Epithelial cell of esophagus (primary cell): ENCODE measurements around the gene IBA57.

ENCODE experiments used
- DNase-seq: peaks from one replicate; pipeline ENCODE4 v3.0.0; 2010; ENCODE audit warnings: low read depth
- H3K4me3 ChIP-seq: 2 replicates; pipeline ENCODE4 v1.5.1; 2011; ENCODE audit warnings: mild to moderate bottlenecking, low read length, control low read depth
- CTCF ChIP-seq: IDR thresholded peaks from 2 replicates; pipeline ENCODE4 v1.5.1; 2011; ENCODE audit warnings: low read depth, mild to moderate bottlenecking, low read length, control low read depth, inconsistent platforms; ENCODE audit not compliant: insufficient read depth; ENCODE audit errors: missing control alignments

The IBA57 gene

GRCh38 chr1:228148935-228149405 lies 16.6 kb upstream of the IBA57 start:
- no peak for DNase-seq
- H3K4me3 ChIP-seq: no peak overlapping the region
- TF ChIP-seq CTCF: no peak

DNA sequence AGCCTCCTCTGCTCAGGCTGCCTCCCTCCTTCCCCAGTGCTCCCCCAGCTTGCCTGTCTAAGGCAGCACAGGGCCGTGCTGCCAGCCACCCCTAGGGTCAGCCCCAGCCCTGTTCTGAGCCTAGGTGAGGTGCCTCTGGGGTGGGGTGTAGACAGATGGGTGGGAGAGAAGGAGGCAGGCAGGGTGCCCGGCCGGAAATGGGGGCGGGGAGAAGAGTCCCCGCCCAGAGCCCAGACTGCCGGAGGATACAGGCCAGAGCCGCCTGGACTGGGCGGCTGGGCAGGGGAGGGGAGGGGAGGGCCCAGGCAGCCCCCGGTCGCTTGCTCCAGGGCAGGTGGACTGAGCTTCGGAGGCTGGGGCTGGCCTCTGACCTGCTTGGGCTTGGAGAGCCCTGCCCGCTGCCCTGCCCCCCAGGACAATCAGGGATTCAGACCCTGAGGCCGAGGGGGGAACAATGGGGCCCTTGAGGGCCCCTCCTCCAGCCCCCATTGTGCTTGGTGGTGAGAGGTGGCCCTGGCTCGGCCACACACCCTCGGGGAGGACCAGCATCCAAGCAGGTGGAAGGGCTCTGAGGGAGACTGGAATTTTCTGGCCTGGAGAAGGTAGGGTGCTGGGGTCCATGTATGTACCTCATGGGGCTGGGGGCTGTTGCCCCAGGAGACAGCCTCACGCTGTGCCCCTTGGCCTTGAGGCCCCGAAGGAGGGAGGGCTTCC lies 16.0 kb upstream of the IBA57 start, which contains the start of gene GJC2:
Gene GJC2, plus strand, starts transcription at position 525 of the 714 bp plus-strand sequence. CDS start 7,829 bp downstream, outside the sequence.
- DNase-seq: no peak
- peak within 1 kb of the TSS; percentile 8 for H3K4me3 ChIP-seq

GRCh38 chr1:228150120-228150460 lies 15.5 kb upstream of the IBA57 start:
- no peak overlapping the region for H3K4me3 ChIP-seq
- no peak for TF ChIP-seq CTCF
- no peak for DNase-seq

More for the DNA sequence above, 16.0 kb upstream of the IBA57 start, which contains the start of gene GJC2:
- TF ChIP-seq CTCF: no peak

DNA sequence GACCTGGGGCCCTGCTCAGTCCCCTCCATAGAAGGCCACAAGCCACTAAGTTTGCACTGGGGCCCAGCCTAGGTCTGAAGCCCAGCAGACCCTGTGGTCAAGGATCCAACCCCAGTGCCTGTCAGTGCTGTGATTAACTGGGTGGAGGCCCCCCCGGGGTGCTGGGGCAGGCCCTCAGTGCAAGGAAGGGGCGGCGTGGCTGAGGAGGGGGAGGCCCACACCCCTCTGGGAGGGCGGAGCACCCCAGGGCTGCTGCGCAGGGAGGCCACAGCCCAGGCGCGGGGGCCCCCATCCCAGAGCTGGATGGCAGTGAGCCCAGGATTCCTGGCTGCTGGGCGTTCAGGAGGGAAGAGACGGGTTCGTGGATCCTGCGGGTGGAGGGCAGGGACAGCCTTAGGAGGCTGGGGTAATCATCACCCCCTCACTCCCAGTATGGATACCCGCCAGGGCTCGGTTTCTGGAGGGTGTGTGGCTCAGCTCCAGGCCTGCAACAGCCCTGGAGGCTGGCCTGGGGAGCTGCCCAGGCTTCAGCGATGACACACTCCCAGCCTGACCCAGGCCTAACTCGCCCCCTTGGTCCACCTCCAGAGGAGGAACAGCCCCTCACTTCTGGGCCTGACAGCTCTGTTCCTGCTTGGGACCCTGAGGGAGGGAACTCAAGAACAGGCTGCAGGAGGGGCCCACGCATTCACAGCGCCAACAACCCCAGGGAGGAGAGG lies 15.0 kb upstream of the IBA57 start:
- no peak overlapping the region for H3K4me3 ChIP-seq
- no peak for TF ChIP-seq CTCF
- DNase-seq: no peak

DNA sequence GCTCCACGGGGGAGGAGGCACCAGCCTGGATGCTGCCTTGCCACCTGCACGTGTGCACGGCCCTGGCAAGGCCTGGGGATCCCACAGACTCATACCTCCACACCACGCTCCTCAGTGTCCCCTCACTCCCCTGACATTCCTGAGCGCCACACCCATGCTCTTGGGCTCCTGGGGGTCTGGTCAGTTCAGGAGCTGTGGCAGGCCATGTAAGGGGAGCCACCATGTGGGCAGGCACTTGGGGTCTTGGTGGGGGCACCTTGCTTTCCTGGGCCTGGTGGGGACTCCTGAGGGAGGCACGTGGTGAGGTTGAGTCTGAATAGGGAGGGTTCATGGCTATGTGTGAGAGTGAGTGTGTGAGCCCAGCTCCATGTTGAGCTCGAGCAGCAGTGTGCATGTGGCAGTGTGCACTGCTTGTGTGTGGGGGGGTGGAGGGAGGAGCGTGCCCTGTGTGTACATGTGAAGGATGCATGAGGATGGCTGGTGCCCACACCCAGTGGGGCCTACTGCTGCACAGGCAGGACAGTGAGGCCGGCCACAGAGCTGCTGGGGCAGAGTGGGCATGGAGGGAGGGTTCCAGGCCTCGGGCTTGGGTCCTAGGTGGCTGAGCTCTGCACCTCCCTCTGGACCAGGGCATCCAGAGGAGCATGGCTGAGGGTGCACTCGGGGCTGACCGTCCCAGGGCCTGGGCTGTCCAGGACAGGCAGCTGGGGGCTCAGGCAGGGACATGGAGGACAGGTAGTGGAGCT lies 14.3 kb upstream of the IBA57 start:
- no peak for TF ChIP-seq CTCF
- DNase-seq: no peak
- no peak overlapping the region for H3K4me3 ChIP-seq

GRCh38 chr1:228152097-228152917 lies 13.3 kb upstream of the IBA57 start:
- no peak overlapping the region for H3K4me3 ChIP-seq
- no peak for DNase-seq
- TF ChIP-seq CTCF: no peak
